Measurements from ENCODE around the gene DIAPH1.

The DIAPH1 gene

GRCh38 chr5:141647242-141647641 lies 28.4 kb upstream of the DIAPH1 start:
- no peak overlapping the region for H2AK5ac ChIP-seq (ENCODE audit: low read length, severe bottlenecking)
- H2BK12ac ChIP-seq (ENCODE audit: low read length in 2 of 2) = no peak overlapping the region
- H3K18ac ChIP-seq (ENCODE audit: low read depth in 1 of 2, low read length in 2 of 2) = no peak overlapping the region
- H2AFZ ChIP-seq (ENCODE audit: low read depth, low read length) = no peak overlapping the region
- peaks cover 24% of the 10 kb centered on the region for H3K4me1 ChIP-seq (ENCODE audit: control insufficient read depth, insufficient read depth, low read depth, low read length)
- no peaks in the 10 kb centered on the region for H3K27me3 ChIP-seq (ENCODE audit: control insufficient read depth in 1 of 2, insufficient read depth in 1 of 2, low read length in 2 of 2)
- peaks cover 53 to 66% of the 10 kb centered on the region in 2 experiments for H3K36me3 ChIP-seq (ENCODE audit: control insufficient read depth in 1 of 2, insufficient read depth in 2 of 2, low read depth in 1 of 2, low read length in 2 of 2)
- H2BK120ac ChIP-seq (ENCODE audit: low read depth, low read length) = no peak overlapping the region
- no peak overlapping the region for H4K91ac ChIP-seq (ENCODE audit: low read length)
- no peak overlapping the region for H3K23ac ChIP-seq (ENCODE audit: low read length in 2 of 2)
- H3K9me3 ChIP-seq (ENCODE audit: control insufficient read depth, low read length) = no peaks in the 10 kb centered on the region
- H4K8ac ChIP-seq (ENCODE audit: low read length) = no peak overlapping the region
- peaks cover 29% of the 10 kb centered on the region for H3K79me1 ChIP-seq (replicated peaks; ENCODE audit: low read length, poor library complexity, severe bottlenecking)
- no peak overlapping the region for H3K4me2 ChIP-seq (ENCODE audit: low read length, poor library complexity, severe bottlenecking)
- H3K4ac ChIP-seq (ENCODE audit: low read depth in 1 of 2, low read length in 2 of 2) = no peak overlapping the region
- H3K14ac ChIP-seq (ENCODE audit: low read length in 2 of 2) = no peak overlapping the region
- no peak overlapping the region for H2BK15ac ChIP-seq (ENCODE audit: low read depth, poor library complexity, severe bottlenecking)
- H2BK5ac ChIP-seq (ENCODE audit: low read depth, low read length, poor library complexity, severe bottlenecking) = no peak overlapping the region
- WGBS = 83% methylated on average over 3 of the region's 5 CpGs
- no peak overlapping the region for H3K27ac ChIP-seq (ENCODE audit: low read length, poor library complexity, severe bottlenecking)
- no peak overlapping the region for H3K9ac ChIP-seq (ENCODE audit: low read length)
- no peak overlapping the region for H3K4me3 ChIP-seq (ENCODE audit: insufficient read depth in 1 of 2, low read depth in 1 of 2, low read length in 2 of 2)
- DNase-seq = no peak

GRCh38 chr5:141646026-141646425 lies 27.2 kb upstream of the DIAPH1 start:
- Histone ChIP-seq H3K79me1 (replicated peaks; ENCODE audit: low read length, poor library complexity, severe bottlenecking) (peaks cover 28% of the 10 kb centered on the region), H4K8ac (ENCODE audit: low read length) (no peak overlapping the region), H3K18ac (ENCODE audit: low read depth in 1 of 2, low read length in 2 of 2) (no peak overlapping the region), H3K4me3 (ENCODE audit: insufficient read depth in 1 of 2, low read depth in 1 of 2, low read length in 2 of 2) (no peak overlapping the region), H2AFZ (ENCODE audit: low read depth, low read length) (no peak overlapping the region), H2BK120ac (ENCODE audit: low read depth, low read length) (no peak overlapping the region), H3K4me1 (ENCODE audit: control insufficient read depth, insufficient read depth, low read depth, low read length) (peaks cover 20% of the 10 kb centered on the region), H2BK5ac (ENCODE audit: low read depth, low read length, poor library complexity, severe bottlenecking) (no peak overlapping the region), H2BK15ac (ENCODE audit: low read depth, poor library complexity, severe bottlenecking) (no peak overlapping the region), H3K14ac (ENCODE audit: low read length in 2 of 2) (no peak overlapping the region), H3K9ac (ENCODE audit: low read length) (no peak overlapping the region), H2AK5ac (ENCODE audit: low read length, severe bottlenecking) (no peak overlapping the region), H3K9me3 (ENCODE audit: control insufficient read depth, low read length) (no peaks in the 10 kb centered on the region), H3K27me3 (ENCODE audit: control insufficient read depth in 1 of 2, insufficient read depth in 1 of 2, low read length in 2 of 2) (no peaks in the 10 kb centered on the region), H3K4ac (ENCODE audit: low read depth in 1 of 2, low read length in 2 of 2) (no peak overlapping the region), H3K23ac (ENCODE audit: low read length in 2 of 2) (no peak overlapping the region), H4K91ac (ENCODE audit: low read length) (no peak overlapping the region), H3K4me2 (ENCODE audit: low read length, poor library complexity, severe bottlenecking) (no peak overlapping the region), H3K36me3 (ENCODE audit: control insufficient read depth in 1 of 2, insufficient read depth in 2 of 2, low read depth in 1 of 2, low read length in 2 of 2) (peaks cover 59 to 78% of the 10 kb centered on the region in 2 experiments), H2BK12ac (ENCODE audit: low read length in 2 of 2) (no peak overlapping the region), H3K27ac (ENCODE audit: low read length, poor library complexity, severe bottlenecking) (no peak overlapping the region)
- no peak for DNase-seq
- WGBS = 96% methylated on average over 6 of the region's 6 CpGs

- peaks cover 0 to 4% of the 10 kb centered on the region in 2 experiments for H3K27me3 ChIP-seq (ENCODE audit: control insufficient read depth in 1 of 2, insufficient read depth in 1 of 2, low read length in 2 of 2)
- no peak overlapping the region for H2BK120ac ChIP-seq (ENCODE audit: low read depth, low read length)
- no peak overlapping the region for H4K91ac ChIP-seq (ENCODE audit: low read length)
- no peak overlapping the region for H3K4ac ChIP-seq (ENCODE audit: low read depth in 1 of 2, low read length in 2 of 2)
- no peaks in the 10 kb centered on the region for H3K9me3 ChIP-seq (ENCODE audit: control insufficient read depth, low read length)
- no peak overlapping the region for H2BK12ac ChIP-seq (ENCODE audit: low read length in 2 of 2)
- no peak overlapping the region for H2BK15ac ChIP-seq (ENCODE audit: low read depth, poor library complexity, severe bottlenecking)
- peak; percentile 64 for DNase-seq
- no peak overlapping the region for H3K14ac ChIP-seq (ENCODE audit: low read length in 2 of 2)
- no peak overlapping the region for H3K4me3 ChIP-seq (ENCODE audit: insufficient read depth in 1 of 2, low read depth in 1 of 2, low read length in 2 of 2)
- no peak overlapping the region for H4K8ac ChIP-seq (ENCODE audit: low read length)
- peaks cover 15% of the 10 kb centered on the region for H3K79me1 ChIP-seq (replicated peaks; ENCODE audit: low read length, poor library complexity, severe bottlenecking)
- no peak overlapping the region for H3K23ac ChIP-seq (ENCODE audit: low read length in 2 of 2)
- no peak overlapping the region for H3K9ac ChIP-seq (ENCODE audit: low read length)
- no peak overlapping the region for H2AK5ac ChIP-seq (ENCODE audit: low read length, severe bottlenecking)
- H2AFZ ChIP-seq (ENCODE audit: low read depth, low read length) = no peak overlapping the region
- no peak overlapping the region for H3K18ac ChIP-seq (ENCODE audit: low read depth in 1 of 2, low read length in 2 of 2)
- H3K4me1 ChIP-seq (ENCODE audit: control insufficient read depth, insufficient read depth, low read depth, low read length) = peaks cover 25% of the 10 kb centered on the region
- H3K36me3 ChIP-seq (ENCODE audit: control insufficient read depth in 1 of 2, insufficient read depth in 2 of 2, low read depth in 1 of 2, low read length in 2 of 2) = peaks cover 54 to 56% of the 10 kb centered on the region in 2 experiments
- no peak overlapping the region for H3K27ac ChIP-seq (ENCODE audit: low read length, poor library complexity, severe bottlenecking)
- no peak overlapping the region for H3K4me2 ChIP-seq (ENCODE audit: low read length, poor library complexity, severe bottlenecking)
- no peak overlapping the region for H2BK5ac ChIP-seq (ENCODE audit: low read depth, low read length, poor library complexity, severe bottlenecking)
- WGBS = no CpG with 5 or more reads among the region's 2 CpGs
Observed at GRCh38 chr5:141641634-141642267, 23.0 kb upstream of the DIAPH1 start.

- no peak for DNase-seq
- Histone ChIP-seq H3K4ac (ENCODE audit: low read depth in 1 of 2, low read length in 2 of 2) (no peak overlapping the region), H3K27me3 (ENCODE audit: control insufficient read depth in 1 of 2, insufficient read depth in 1 of 2, low read length in 2 of 2) (peaks cover 0 to 4% of the 10 kb centered on the region in 2 experiments), H2BK5ac (ENCODE audit: low read depth, low read length, poor library complexity, severe bottlenecking) (no peak overlapping the region), H3K4me2 (ENCODE audit: low read length, poor library complexity, severe bottlenecking) (no peak overlapping the region), H2BK15ac (ENCODE audit: low read depth, poor library complexity, severe bottlenecking) (no peak overlapping the region), H3K14ac (ENCODE audit: low read length in 2 of 2) (no peak overlapping the region), H3K4me1 (ENCODE audit: control insufficient read depth, insufficient read depth, low read depth, low read length) (peaks cover 30% of the 10 kb centered on the region), H3K23ac (ENCODE audit: low read length in 2 of 2) (no peak overlapping the region), H2BK120ac (ENCODE audit: low read depth, low read length) (no peak overlapping the region), H2AK5ac (ENCODE audit: low read length, severe bottlenecking) (no peak overlapping the region), H3K9me3 (ENCODE audit: control insufficient read depth, low read length) (no peaks in the 10 kb centered on the region), H2AFZ (ENCODE audit: low read depth, low read length) (no peak overlapping the region), H3K36me3 (ENCODE audit: control insufficient read depth in 1 of 2, insufficient read depth in 2 of 2, low read depth in 1 of 2, low read length in 2 of 2) (peaks cover 44 to 46% of the 10 kb centered on the region in 2 experiments), H3K79me1 (replicated peaks; ENCODE audit: low read length, poor library complexity, severe bottlenecking) (peaks cover 17% of the 10 kb centered on the region), H3K27ac (ENCODE audit: low read length, poor library complexity, severe bottlenecking) (no peak overlapping the region), H3K18ac (ENCODE audit: low read depth in 1 of 2, low read length in 2 of 2) (no peak overlapping the region), H4K91ac (ENCODE audit: low read length) (no peak overlapping the region), H2BK12ac (ENCODE audit: low read length in 2 of 2) (no peak overlapping the region), H3K9ac (ENCODE audit: low read length) (no peak overlapping the region), H4K8ac (ENCODE audit: low read length) (no peak overlapping the region), H3K4me3 (ENCODE audit: insufficient read depth in 1 of 2, low read depth in 1 of 2, low read length in 2 of 2) (no peak overlapping the region)
- WGBS = 96% methylated on average over 6 of the region's 9 CpGs
Observed at GRCh38 chr5:141640698-141641097, 21.9 kb upstream of the DIAPH1 start.

Measured in mesenchymal stem cell (in vitro differentiated cells and primary cell).